DOHH2 (cell line): ENCODE measurements around the gene PZP.

Experiments used
- H3F3A ChIP-seq: fragments of 200-600 bp; sonication (generic), shearing (Covaris generic); 2 replicates; pipeline ENCODE4 v1.6.0; 2016; ENCODE audit warnings: antibody characterized with exemption, mild to moderate bottlenecking; ENCODE audit not compliant: control insufficient read depth, insufficient read depth
- H3K27ac ChIP-seq: fragments of 200-600 bp; sonication (generic); 2 replicates; pipeline ENCODE4 v1.5.1; 2014; ENCODE audit warnings: low read depth, mild to moderate bottlenecking, low read length, moderate library complexity
- H3K27me3 ChIP-seq: fragments of 200-600 bp; sonication (generic); 2 replicates; pipeline ENCODE4 v1.6.1; 2014; ENCODE audit warnings: mild to moderate bottlenecking, low read length, mixed read lengths; ENCODE audit not compliant: control insufficient read depth
- H3K36me3 ChIP-seq: fragments of 200-600 bp; sonication (generic); 2 replicates; pipeline ENCODE4 v1.6.1; 2014; ENCODE audit warnings: mild to moderate bottlenecking, low read length, moderate library complexity, mixed read lengths; ENCODE audit not compliant: control insufficient read depth
- H3K4me1 ChIP-seq: fragments of 200-600 bp; sonication (generic); 2 replicates; pipeline ENCODE4 v1.6.1; 2014; ENCODE audit warnings: mild to moderate bottlenecking, low read length, mixed read lengths; ENCODE audit not compliant: control insufficient read depth
- H3K4me2 ChIP-seq: fragments of 200-600 bp; sonication (generic); 2 replicates; pipeline ENCODE4 v1.6.0; 2014; ENCODE audit warnings: mild to moderate bottlenecking, low read length, moderate library complexity
- H3K4me3 ChIP-seq: fragments of 200-600 bp; sonication (generic); 2 replicates; pipeline ENCODE4 v1.5.1; 2014; ENCODE audit warnings: mild to moderate bottlenecking, low read length, mixed read lengths
- H3K79me2 ChIP-seq: fragments of 200-600 bp; sonication (generic); 2 replicates; pipeline ENCODE4 v1.6.1; 2014; ENCODE audit warnings: mild to moderate bottlenecking, low read length, mixed read lengths; ENCODE audit not compliant: control insufficient read depth
- H3K9me2 ChIP-seq: fragments of 200-600 bp; sonication (generic); replicated peaks from 2 replicates; pipeline ENCODE4 v1.6.1; 2014; ENCODE audit warnings: mild to moderate bottlenecking, low read length, mixed read lengths; ENCODE audit not compliant: control insufficient read depth
- H3K9me3 ChIP-seq: fragments of 200-600 bp; sonication (generic); 2 replicates; pipeline ENCODE4 v1.6.1; 2014; ENCODE audit warnings: antibody characterized with exemption, low read length, mixed read lengths; ENCODE audit not compliant: control insufficient read depth, insufficient read depth
- H4K20me1 ChIP-seq: fragments of 200-600 bp; sonication (generic); 2 replicates; pipeline ENCODE4 v1.6.0; 2014; ENCODE audit warnings: low read depth, mild to moderate bottlenecking, antibody characterized with exemption, low read length, moderate library complexity; ENCODE audit not compliant: control insufficient read depth, insufficient read depth
- CTCF ChIP-seq: fragments of 200-600 bp; sonication (generic); IDR thresholded peaks from one replicate; pipeline ENCODE4 v1.5.1; 2014; ENCODE audit warnings: antibody characterized with exemption, mild to moderate bottlenecking, low read depth, low read length; ENCODE audit not compliant: poor library complexity, severe bottlenecking
- EZH2phosphoT487 ChIP-seq: fragments of 200-600 bp; sonication (generic); IDR thresholded peaks from 2 replicates; pipeline ENCODE4 v1.6.1; 2017; ENCODE audit warnings: borderline replicate concordance, mild to moderate bottlenecking, antibody characterized with exemption, low read length, moderate library complexity, mixed read lengths

PZP gene

DNA sequence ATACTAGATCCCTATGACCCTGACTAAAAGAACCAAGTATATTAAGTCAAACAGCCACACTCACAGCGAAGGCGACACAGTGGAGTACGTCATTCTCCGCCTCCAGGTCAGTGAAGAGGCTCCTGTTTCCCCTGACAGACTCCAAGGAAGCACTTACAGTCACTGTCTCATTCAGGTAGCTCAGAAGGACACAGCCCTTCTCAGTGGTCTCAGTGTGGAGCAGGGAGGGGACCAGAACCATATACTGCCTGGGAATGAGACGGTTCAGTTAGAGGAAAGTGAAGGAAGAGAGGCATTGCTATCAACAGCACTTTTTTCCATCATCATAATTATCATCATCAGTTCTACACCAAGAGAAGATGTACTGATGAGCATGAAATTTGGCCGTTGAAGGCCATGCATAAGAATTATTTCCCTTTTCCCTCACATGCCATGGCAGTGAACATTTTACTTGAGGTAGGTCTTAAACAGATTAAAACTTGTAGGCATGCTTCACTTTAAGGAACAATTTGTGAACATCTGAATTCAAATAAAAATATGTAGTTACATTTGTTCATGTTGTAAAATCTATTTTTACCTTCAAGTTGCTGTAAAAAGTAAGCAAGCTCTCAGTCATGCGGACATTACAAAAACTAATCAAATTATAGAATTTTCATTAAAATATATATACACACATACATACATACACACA is 94.8 kb downstream of the PZP start:
- H3F3A ChIP-seq = no peaks in the 10 kb centered on the region
- H3K27ac ChIP-seq = no peak overlapping the region
- no peak overlapping the region for H3K4me3 ChIP-seq
- H3K36me3 ChIP-seq = no peaks in the 10 kb centered on the region
- H3K9me2 ChIP-seq = no peaks in the 10 kb centered on the region
- H4K20me1 ChIP-seq = no peaks in the 10 kb centered on the region
- no peaks in the 10 kb centered on the region for H3K9me3 ChIP-seq
- peaks cover 26% of the 10 kb centered on the region for H3K27me3 ChIP-seq
- no peak overlapping the region for H3K4me2 ChIP-seq
- H3K4me1 ChIP-seq = no peaks in the 10 kb centered on the region
- H3K79me2 ChIP-seq = no peaks in the 10 kb centered on the region
- TF ChIP-seq CTCF = no peak
- no peak for TF ChIP-seq EZH2phosphoT487

GRCh38 chr12:9112076-9112853 is 95.9 kb downstream of the PZP start:
- Histone ChIP-seq H3K4me1 (no peaks in the 10 kb centered on the region), H3K9me3 (no peaks in the 10 kb centered on the region), H3K27me3 (peaks cover 21% of the 10 kb centered on the region; the same call in 1 of the 2 replicates), H3K36me3 (no peaks in the 10 kb centered on the region), H4K20me1 (no peaks in the 10 kb centered on the region), H3K79me2 (no peaks in the 10 kb centered on the region), H3K9me2 (no peaks in the 10 kb centered on the region), H3K27ac (no peak overlapping the region), H3K4me2 (no peak overlapping the region), H3F3A (no peaks in the 10 kb centered on the region), H3K4me3 (no peak overlapping the region)
- no peak for TF ChIP-seq EZH2phosphoT487
- TF ChIP-seq CTCF = no peak

- Histone ChIP-seq H3K79me2 (no peaks in the 10 kb centered on the region), H4K20me1 (no peaks in the 10 kb centered on the region), H3K9me3 (no peaks in the 10 kb centered on the region), H3K9me2 (no peaks in the 10 kb centered on the region), H3K4me1 (no peaks in the 10 kb centered on the region), H3K27ac (no peak overlapping the region), H3K4me2 (no peak overlapping the region), H3F3A (no peaks in the 10 kb centered on the region), H3K36me3 (no peaks in the 10 kb centered on the region), H3K27me3 (peaks cover 18% of the 10 kb centered on the region; the same call in 1 of the 2 replicates), H3K4me3 (no peak overlapping the region)
- TF ChIP-seq CTCF = no peak
- TF ChIP-seq EZH2phosphoT487 = no peak
These were observed 96.7 kb downstream of the PZP start for GRCh38 chr12:9111525-9111924.
